NCI-H2227 treated with DMSO at 0.1 percent for 48 hours (cell line): ENCODE data around the gene EGFR.
"Not testable (repeated sequence)": the region's sequence is repeated elsewhere in the genome, so short reads cannot be mapped to it uniquely, and the experiment has no call there.

Source experiments
- DNase-seq: peaks from one replicate; lab custom pipeline; 2025; lab: John Stamatoyannopoulos, UW

The EGFR gene

DNA sequence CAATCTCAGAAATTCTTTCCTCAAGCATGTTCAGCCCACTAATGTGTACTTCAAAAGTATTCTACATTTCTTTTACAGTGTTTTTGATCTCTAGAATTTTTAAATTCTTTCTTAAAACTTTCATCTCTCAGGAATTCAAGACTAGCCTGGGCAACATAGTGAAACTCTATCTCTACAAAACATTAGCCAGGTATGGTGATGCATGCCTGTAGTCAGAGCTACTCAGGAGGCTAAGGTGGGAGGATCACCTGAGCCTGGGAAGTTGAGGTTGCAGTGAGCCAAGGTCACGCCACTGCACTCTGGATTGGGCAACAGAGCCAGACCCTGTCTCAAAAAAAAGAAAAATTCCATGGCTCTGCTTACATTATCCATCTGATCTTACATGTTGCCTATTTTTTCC, 5.0 kb upstream of the EGFR start:
- no peak for DNase-seq

- no peak for DNase-seq
Observed at GRCh38 chr7:55016061-55016745, 2.6 kb upstream of the EGFR start.

GRCh38 chr7:55016746-55017090, 2.1 kb upstream of the EGFR start:
- DNase-seq = no peak

GRCh38 chr7:55017841-55018240, 976 bp upstream of the EGFR start:
- no peak for DNase-seq

DNA sequence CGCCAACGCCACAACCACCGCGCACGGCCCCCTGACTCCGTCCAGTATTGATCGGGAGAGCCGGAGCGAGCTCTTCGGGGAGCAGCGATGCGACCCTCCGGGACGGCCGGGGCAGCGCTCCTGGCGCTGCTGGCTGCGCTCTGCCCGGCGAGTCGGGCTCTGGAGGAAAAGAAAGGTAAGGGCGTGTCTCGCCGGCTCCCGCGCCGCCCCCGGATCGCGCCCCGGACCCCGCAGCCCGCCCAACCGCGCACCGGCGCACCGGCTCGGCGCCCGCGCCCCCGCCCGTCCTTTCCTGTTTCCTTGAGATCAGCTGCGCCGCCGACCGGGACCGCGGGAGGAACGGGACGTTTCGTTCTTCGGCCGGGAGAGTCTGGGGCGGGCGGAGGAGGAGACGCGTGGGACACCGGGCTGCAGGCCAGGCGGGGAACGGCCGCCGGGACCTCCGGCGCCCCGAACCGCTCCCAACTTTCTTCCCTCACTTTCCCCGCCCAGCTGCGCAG, 424 bp downstream of the EGFR start:
- no peak for DNase-seq

DNA sequence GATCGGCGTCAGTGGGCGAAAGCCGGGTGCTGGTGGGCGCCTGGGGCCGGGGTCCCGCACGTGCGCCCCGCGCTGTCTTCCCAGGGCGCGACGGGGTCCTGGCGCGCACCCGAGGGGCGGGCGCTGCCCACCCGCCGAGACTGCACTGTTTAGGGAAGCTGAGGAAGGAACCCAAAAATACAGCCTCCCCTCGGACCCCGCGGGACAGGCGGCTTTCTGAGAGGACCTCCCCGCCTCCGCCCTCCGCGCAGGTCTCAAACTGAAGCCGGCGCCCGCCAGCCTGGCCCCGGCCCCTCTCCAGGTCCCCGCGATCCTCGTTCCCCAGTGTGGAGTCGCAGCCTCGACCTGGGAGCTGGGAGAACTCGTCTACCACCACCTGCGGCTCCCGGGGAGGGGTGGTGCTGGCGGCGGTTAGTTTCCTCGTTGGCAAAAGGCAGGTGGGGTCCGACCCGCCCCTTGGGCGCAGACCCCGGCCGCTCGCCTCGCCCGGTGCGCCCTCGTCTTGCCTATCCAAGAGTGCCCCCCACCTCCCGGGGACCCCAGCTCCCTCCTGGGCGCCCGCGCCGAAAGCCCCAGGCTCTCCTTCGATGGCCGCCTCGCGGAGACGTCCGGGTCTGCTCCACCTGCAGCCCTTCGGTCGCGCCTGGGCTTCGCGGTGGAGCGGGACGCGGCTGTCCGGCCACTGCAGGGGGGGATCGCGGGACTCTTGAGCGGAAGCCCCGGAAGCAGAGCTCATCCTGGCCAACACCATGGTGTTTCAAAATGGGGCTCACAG, 1.1 kb downstream of the EGFR start:
- no peak for DNase-seq

GRCh38 chr7:55020466-55020871, 1.7 kb downstream of the EGFR start:
- no peak for DNase-seq

- no peak for DNase-seq
Observed at GRCh38 chr7:55021053-55021452, 2.2 kb downstream of the EGFR start.

- no peak for DNase-seq
Observed at GRCh38 chr7:55022002-55022985, 3.5 kb downstream of the EGFR start.

- no peak for DNase-seq
Observed at GRCh38 chr7:55023841-55024505, 5.2 kb downstream of the EGFR start.

DNA sequence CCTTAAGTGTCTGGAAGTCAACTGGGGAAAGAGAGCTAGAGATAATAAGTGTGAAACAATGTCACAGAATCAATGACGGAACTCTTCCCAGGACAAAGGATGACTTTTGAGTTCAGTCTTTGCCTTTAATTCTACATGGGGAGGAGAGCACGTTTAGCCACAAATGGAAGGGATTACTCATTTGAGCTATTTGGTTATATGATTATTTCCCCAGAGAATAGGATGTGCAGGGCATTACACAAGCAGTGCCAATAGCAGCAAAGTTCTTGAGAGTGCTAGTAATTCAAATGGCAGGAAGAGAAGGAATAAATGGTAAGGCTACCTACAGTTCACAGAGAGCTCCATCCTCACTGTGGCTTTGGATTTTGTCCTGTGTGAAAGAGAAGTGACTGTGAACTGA, 6.0 kb downstream of the EGFR start:
- DNase-seq = no peak

GRCh38 chr7:55026086-55026790, 7.4 kb downstream of the EGFR start:
- DNase-seq = no peak

DNA sequence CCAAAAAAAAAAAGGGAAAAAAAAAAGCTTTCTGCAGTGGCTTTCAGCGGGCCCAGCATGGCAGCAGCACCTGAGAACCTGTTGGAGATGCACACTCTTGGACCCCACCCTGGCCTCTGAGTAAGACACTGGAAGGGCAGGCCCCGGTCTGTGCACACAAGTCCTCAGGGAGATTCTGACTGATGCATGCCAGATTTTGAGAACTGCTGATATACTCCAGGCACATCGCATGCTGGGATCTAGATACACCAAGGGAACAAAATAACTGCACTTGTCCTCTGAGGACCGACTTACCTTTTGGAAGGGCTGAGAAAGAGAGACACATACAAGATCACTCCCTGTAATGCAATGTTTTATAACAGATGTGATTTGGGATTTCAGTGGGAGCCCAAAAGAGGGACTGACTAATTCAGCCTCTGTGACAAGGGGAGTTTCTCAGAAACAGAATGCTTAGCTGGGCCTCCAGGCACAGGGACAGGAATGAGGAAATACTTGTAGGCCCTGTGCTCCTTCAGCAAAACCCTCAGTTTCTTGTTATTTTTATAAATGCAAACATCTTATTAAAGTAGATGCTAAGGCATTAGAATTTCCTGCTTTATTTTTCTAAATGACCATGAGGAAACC, 8.2 kb downstream of the EGFR start:
- DNase-seq = no peak

DNA sequence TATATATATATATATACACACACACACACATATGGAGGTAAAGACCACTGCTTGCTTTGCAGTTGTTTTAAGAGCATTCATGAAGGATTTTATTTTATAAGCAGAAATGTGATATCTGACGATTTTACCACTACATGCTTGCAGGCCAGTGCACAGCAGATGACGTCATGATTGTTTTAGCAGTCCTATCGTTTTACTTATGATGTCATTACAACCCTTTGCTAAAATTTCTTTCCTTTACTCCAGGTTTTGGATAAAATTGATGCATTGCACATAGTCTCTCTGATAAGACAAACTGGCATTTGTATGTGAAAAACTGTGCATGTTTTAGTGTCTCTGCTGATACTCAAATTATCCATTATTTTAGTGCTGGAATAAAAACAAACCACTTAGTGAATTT, 9.2 kb downstream of the EGFR start:
- DNase-seq = no peak

GRCh38 chr7:55030314-55030713, 11.5 kb downstream of the EGFR start:
- no peak for DNase-seq

- DNase-seq = no peak
Observed at GRCh38 chr7:55031075-55031474, 12.3 kb downstream of the EGFR start.

GRCh38 chr7:55032069-55032699, 13.4 kb downstream of the EGFR start:
- DNase-seq = no peak

- DNase-seq = no peak
Observed at GRCh38 chr7:55033236-55033846, 14.5 kb downstream of the EGFR start.

GRCh38 chr7:55034776-55035175, 16.0 kb downstream of the EGFR start:
- DNase-seq = no peak

DNA sequence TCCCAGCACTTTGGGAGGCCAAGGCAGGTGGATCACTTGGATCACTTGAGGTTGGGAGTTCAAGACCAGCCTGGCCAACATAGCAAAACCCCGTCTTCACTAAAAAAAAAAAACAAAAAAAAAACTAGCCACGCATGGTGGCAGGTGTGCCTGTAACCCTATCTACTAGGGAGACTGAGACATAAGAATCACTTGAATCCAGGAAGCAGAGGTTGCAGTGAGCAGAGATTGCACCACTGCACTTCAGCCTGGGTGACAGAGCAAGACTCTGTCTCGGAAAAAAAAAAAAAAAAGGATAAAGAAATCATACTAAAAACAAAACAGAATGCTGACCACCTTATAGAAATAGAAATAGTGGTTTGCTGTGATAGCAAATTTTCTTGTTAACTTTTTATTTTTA, 16.6 kb downstream of the EGFR start:
- DNase-seq = not testable (repeated sequence)
